Nephron (organoid): ENCODE measurements around the gene KCNIP4.

ENCODE experiments used
- H3K27ac Mint-ChIP-seq, 3 experiments: 2 replicates each; pipeline ENCODE4 v1.8.0; 2020; ENCODE audit warnings: mixed read lengths in 3 of 3, mild to moderate bottlenecking in 2 of 3, moderate library complexity in 1 of 3
- H3K27me3 Mint-ChIP-seq: 2 replicates; pipeline ENCODE4 v1.8.0; 2021; ENCODE audit warnings: low read depth, mild to moderate bottlenecking, moderate library complexity, mixed read lengths
- H3K36me3 Mint-ChIP-seq: 2 replicates; pipeline ENCODE4 v1.8.0; 2020; ENCODE audit warnings: low read depth, mixed read lengths
- H3K4me1 Mint-ChIP-seq: 2 replicates; pipeline ENCODE4 v1.8.0; 2020; ENCODE audit warnings: mixed read lengths
- H3K4me3 Mint-ChIP-seq, 3 experiments: 2 replicates each; pipeline ENCODE4 v1.8.0; 2020; ENCODE audit warnings: mild to moderate bottlenecking in 3 of 3, mixed read lengths in 3 of 3, moderate library complexity in 2 of 3
- H3K9me3 Mint-ChIP-seq: 2 replicates; pipeline ENCODE4 v1.8.0; 2020; ENCODE audit warnings: mixed read lengths
- TF ChIP-seq, protein P1 (sequence below), 3 experiments: fragments of 200-600 bp; sonication (generic); IDR thresholded peaks; one replicate each; pipeline ENCODE4 v1.5.0; 2021; ENCODE audit warnings: antibody characterized with exemption in 3 of 3; ENCODE audit not compliant: unreplicated experiment in 3 of 3

KCNIP4 gene

DNA sequence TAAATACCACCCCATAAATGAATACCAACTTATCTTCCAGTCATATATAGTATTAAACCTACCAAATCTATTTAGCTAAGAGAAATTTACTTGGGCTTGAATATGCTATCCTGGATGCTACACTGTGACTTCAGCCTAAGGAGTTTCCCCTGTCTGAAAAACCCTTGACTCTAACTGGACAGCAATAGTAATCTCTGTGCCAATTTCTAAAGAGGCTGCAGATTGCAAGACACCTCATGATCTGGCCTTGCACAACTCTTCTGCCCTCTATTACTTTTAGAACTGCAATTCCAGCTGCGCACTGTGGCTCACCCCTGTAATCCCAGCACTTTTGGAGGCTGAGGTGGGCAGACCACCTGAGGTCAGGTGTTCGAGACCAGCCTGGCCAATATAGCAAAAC lies 371.5 kb downstream of the KCNIP4 start:
- Mint-ChIP-seq H3K36me3 (no peaks in the 10 kb centered on the region), H3K9me3 (no peaks in the 10 kb centered on the region), H3K27ac (no peak overlapping the region), H3K27me3 (peaks cover 3% of the 10 kb centered on the region), H3K4me3 (no peak overlapping the region), H3K4me1 (no peaks in the 10 kb centered on the region)
- TF ChIP-seq, protein P1, sequence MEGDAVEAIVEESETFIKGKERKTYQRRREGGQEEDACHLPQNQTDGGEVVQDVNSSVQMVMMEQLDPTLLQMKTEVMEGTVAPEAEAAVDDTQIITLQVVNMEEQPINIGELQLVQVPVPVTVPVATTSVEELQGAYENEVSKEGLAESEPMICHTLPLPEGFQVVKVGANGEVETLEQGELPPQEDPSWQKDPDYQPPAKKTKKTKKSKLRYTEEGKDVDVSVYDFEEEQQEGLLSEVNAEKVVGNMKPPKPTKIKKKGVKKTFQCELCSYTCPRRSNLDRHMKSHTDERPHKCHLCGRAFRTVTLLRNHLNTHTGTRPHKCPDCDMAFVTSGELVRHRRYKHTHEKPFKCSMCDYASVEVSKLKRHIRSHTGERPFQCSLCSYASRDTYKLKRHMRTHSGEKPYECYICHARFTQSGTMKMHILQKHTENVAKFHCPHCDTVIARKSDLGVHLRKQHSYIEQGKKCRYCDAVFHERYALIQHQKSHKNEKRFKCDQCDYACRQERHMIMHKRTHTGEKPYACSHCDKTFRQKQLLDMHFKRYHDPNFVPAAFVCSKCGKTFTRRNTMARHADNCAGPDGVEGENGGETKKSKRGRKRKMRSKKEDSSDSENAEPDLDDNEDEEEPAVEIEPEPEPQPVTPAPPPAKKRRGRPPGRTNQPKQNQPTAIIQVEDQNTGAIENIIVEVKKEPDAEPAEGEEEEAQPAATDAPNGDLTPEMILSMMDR (IDR thresholded peaks at IDR 0.05; ENCODE audit: unreplicated experiment in 3 of 3), result no peak

DNA sequence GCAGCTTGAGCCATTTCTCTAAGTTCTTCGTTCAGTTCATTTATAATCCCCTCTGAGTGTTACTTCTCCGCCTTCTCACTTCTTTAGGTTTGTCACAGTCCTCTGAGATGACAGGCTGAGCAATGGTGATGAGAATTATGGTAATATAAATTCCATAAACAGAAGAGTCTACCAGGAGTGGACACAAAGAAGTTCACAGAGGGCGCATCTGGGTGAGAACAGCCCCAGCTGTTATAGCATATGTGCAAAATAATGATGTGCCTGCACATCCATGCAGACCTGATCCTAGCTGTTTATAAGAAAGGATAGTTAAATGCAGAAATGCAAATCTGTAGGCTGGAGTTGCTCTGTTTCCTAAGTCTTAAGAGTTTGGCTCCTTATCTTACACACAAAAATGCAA lies 377.5 kb downstream of the KCNIP4 start:
- Mint-ChIP-seq H3K4me1 (no peaks in the 10 kb centered on the region), H3K4me3 (no peak overlapping the region), H3K27me3 (no peaks in the 10 kb centered on the region), H3K36me3 (no peaks in the 10 kb centered on the region), H3K9me3 (no peaks in the 10 kb centered on the region), H3K27ac (no peak overlapping the region)
- TF ChIP-seq, protein P1 (IDR thresholded peaks at IDR 0.05; ENCODE audit: unreplicated experiment in 3 of 3), result no peak

DNA sequence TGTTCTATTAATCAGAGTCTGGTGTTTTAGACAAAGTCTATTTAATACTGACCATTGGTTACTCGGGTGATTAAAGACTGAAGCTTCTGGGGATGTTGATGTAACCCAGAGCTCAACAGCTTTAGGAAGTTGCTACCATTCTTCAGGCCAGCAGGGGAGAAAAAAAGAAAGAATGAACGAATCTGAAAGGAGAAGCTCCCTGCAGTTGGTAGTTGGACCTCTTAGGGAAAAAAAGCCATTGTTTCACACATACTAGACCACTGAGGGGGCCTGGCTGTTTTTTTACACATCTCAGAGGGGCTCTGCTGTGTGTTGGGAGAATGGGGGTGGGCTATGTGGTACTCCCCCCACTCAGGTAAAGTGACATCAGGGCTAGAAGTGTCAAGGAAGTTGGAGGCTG lies 378.9 kb downstream of the KCNIP4 start:
- H3K36me3 Mint-ChIP-seq, result no peaks in the 10 kb centered on the region
- TF ChIP-seq, protein P1 (IDR thresholded peaks at IDR 0.05; ENCODE audit: unreplicated experiment in 3 of 3), result no peak
- no peak overlapping the region for H3K27ac Mint-ChIP-seq
- H3K4me3 Mint-ChIP-seq, result no peak overlapping the region
- no peaks in the 10 kb centered on the region for H3K4me1 Mint-ChIP-seq
- H3K9me3 Mint-ChIP-seq, result no peaks in the 10 kb centered on the region
- H3K27me3 Mint-ChIP-seq, result peaks cover 2% of the 10 kb centered on the region

DNA sequence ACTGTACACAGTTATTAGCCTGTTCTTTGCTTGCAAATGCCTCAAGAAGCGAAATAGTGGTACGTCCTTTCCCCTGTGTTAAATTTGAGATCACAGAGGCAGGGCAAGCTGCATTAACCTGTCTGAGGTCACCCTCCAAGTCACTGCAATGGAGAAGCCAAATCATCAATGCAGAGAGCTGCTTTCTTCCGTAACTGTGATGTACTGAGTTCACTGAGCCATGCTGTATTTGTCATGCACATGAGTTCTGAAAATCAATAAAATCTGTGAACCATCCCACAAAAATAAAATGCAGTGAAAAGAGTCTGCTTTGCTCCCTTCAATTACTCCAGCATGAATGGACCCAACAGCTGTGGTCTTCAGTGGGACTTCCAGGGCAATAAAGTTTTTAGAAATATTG lies 393.5 kb downstream of the KCNIP4 start:
- TF ChIP-seq, protein P1 (IDR thresholded peaks at IDR 0.05; ENCODE audit: unreplicated experiment in 3 of 3), result no peak
- no peaks in the 10 kb centered on the region for H3K9me3 Mint-ChIP-seq
- H3K27ac Mint-ChIP-seq, result no peak overlapping the region
- peaks cover 33% of the 10 kb centered on the region for H3K4me1 Mint-ChIP-seq
- no peaks in the 10 kb centered on the region for H3K36me3 Mint-ChIP-seq
- no peak overlapping the region for H3K4me3 Mint-ChIP-seq
- H3K27me3 Mint-ChIP-seq, result peaks cover 3% of the 10 kb centered on the region

DNA sequence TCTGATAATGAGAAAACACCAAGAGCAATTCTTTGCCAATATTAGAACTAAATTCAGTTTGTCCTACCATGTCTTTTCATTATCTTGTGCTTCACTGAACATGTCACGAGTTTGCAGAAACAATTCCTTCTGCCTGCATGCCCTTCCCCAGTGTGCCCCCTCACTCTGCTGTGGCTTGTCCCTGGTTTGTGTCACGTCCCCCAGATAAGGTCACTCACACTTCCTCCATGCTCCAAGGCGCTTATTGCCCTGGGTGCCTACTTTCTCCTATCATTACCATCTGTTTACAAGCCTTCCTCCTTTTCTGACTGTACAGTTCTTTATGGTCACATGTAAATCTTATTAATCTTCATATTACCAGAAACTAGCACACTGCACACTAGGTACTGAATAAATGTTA lies 394.1 kb downstream of the KCNIP4 start:
- TF ChIP-seq, protein P1 (IDR thresholded peaks at IDR 0.05; ENCODE audit: unreplicated experiment in 3 of 3), result no peak

DNA sequence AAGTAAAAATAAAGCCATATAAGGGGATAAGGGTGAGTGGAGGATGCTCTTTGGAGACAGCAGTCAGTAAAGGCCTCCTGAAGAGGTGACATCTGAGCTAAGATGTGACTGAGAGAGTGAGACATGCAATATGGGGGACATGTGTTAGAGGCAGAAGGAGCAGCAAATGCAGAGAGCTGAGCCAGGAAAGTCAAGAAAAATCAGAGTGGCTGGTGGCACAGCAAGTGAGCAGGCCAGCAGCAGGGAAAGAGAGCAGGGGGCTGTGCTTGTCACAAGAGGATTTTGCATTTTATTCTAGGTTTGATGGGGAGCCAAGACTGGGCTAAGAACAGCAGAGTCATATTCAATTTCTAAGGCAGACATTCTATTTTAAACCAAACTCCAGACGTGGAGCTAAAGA lies 394.5 kb downstream of the KCNIP4 start:
- peaks cover 33% of the 10 kb centered on the region for H3K4me1 Mint-ChIP-seq
- H3K36me3 Mint-ChIP-seq, result no peaks in the 10 kb centered on the region
- H3K27me3 Mint-ChIP-seq, result peaks cover 3% of the 10 kb centered on the region
- TF ChIP-seq, protein P1 (IDR thresholded peaks at IDR 0.05; ENCODE audit: unreplicated experiment in 3 of 3), result no peak
- H3K4me3 Mint-ChIP-seq, result no peak overlapping the region
- H3K27ac Mint-ChIP-seq, result peak overlapping the region in 1 of 3 experiments; percentile 3
- H3K9me3 Mint-ChIP-seq, result no peaks in the 10 kb centered on the region

More for the DNA sequence above, 394.1 kb downstream of the KCNIP4 start:
- H3K27ac Mint-ChIP-seq, result peak overlapping the region in 1 of 3 experiments; percentile 3
- H3K4me3 Mint-ChIP-seq, result no peak overlapping the region
- H3K4me1 Mint-ChIP-seq, result peaks cover 33% of the 10 kb centered on the region
- no peaks in the 10 kb centered on the region for H3K9me3 Mint-ChIP-seq
- no peaks in the 10 kb centered on the region for H3K36me3 Mint-ChIP-seq
- peaks cover 3% of the 10 kb centered on the region for H3K27me3 Mint-ChIP-seq
